Fibroblast of skin of left quadriceps (primary cell): ENCODE data around the gene GGCX.
"Not testable (repeated sequence)": the region's sequence is repeated elsewhere in the genome, so short reads cannot be mapped to it uniquely, and the experiment has no call there.

Experiments
- DNase-seq, 2 experiments: peaks; one replicate each; pipeline ENCODE4 v3.0.0-alpha.2; 2013; ENCODE audit warnings: low read depth in 2 of 2

The GGCX gene

GRCh38 chr2:85561280-85562212, at the start of gene GGCX:
GGCX (minus strand) TSS chr2:85561493; CDS start chr2:85561428, 65 bp downstream.
- peak; percentile 78 to 80 for DNase-seq

- DNase-seq, result no peak
Measured at GRCh38 chr2:85607268-85608215, 46.2 kb upstream of the GGCX start.

GRCh38 chr2:85606116-85606455, 44.8 kb upstream of the GGCX start:
- DNase-seq, result no peak

GRCh38 chr2:85605406-85606115, 44.3 kb upstream of the GGCX start:
- DNase-seq, result peak; percentile 64 to 65

- DNase-seq, result no peak
Measured at GRCh38 chr2:85604568-85605339, 43.5 kb upstream of the GGCX start.

- DNase-seq, result not testable (repeated sequence)
Measured at GRCh38 chr2:85604133-85604444, 42.8 kb upstream of the GGCX start.

GRCh38 chr2:85602476-85603234, 41.4 kb upstream of the GGCX start, which contains the start of gene TMEM150A:
TMEM150A (minus strand) TSS chr2:85602698; CDS start chr2:85601948, 750 bp downstream.
- peak; percentile 73 to 76 for DNase-seq

GRCh38 chr2:85601771-85602475, 40.6 kb upstream of the GGCX start:
- no peak for DNase-seq

- DNase-seq, result no peak
Measured at GRCh38 chr2:85600951-85601770, 39.9 kb upstream of the GGCX start.

- no peak for DNase-seq
Measured at GRCh38 chr2:85600235-85600575, 38.9 kb upstream of the GGCX start.

GRCh38 chr2:85599468-85600234, 38.4 kb upstream of the GGCX start:
- DNase-seq, result no peak

- DNase-seq, result no peak
Measured at GRCh38 chr2:85598594-85599340, 37.5 kb upstream of the GGCX start.

- DNase-seq, result no peak
Measured at GRCh38 chr2:85597241-85597640, 35.9 kb upstream of the GGCX start.

- DNase-seq, result no peak
Measured at GRCh38 chr2:85596486-85597143, 35.3 kb upstream of the GGCX start.

- no peak for DNase-seq
Measured at GRCh38 chr2:85596026-85596333, 34.7 kb upstream of the GGCX start.

- peak; percentile 97 for DNase-seq
Measured at GRCh38 chr2:85595301-85596025, 34.2 kb upstream of the GGCX start, which contains the start of gene RNF181. RNF181 (plus strand) TSS chr2:85595745; CDS start chr2:85595764, 19 bp downstream.
